HG02678 (cell line): ENCODE measurements around the gene ZNF502.

Experiments
- ATAC-seq: cut with Tn5 transposase; IDR thresholded peaks from one replicate; pipeline ENCODE4 v1.9.1; 2021; ENCODE audit warnings: mild to moderate bottlenecking, moderate library complexity; ENCODE audit not compliant: unreplicated experiment

Gene ZNF502

GRCh38 chr3:44764248-44764647 lies 51.8 kb downstream of the ZNF502 start:
- no peak for ATAC-seq

GRCh38 chr3:44771424-44772098 lies 59.1 kb downstream of the ZNF502 start:
- ATAC-seq, result no peak

- ATAC-seq, result no peak
Observed at GRCh38 chr3:44772099-44772442, 59.6 kb downstream of the ZNF502 start.
